ENCODE measurements around the gene DCTD.

DNA sequence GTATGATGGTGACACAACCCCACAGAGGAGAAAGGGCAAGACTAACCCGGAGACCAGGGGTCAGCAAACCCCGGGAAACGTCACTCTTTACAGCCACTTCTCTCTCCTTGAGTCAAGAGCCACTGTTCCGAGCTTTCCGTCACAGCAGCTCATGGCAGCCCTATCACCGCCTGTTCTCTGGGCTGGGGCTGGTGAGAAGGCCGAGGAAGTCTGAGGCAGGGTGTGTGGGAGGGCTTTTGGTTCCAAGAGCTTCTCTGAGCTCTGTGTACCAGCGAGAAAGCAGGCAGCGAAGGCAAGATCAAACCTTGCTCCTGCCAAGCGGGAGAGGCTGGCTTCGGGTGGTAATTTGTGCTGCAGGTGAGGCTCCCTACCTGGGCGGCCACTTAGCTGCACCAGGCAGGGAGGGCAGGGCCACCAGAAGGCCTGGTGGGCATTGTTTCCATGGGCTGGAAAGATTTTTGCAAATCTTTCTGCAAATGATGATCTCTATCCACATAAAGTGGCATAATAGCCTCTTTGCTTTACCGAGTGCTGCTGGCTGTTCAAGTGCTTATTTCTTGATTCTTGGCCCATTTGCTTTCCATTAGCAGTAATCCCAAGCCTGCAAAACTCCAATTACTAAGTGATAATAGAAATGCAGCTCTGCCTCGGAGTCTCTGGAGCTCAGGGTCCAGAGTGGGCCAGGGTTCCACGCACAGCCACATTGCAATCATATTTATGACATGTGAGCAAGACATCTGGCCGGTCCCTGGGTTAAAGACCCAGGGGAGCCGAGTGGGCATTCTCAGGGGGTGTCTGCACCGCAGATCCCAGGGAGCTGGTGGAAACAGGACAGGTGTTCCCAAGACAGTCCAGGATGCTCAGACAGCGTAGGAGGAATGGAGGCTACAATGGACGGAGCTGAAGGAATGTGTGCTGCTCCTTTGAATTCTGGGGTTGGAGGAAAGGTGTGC is 41.5 kb downstream of the DCTD start:
- no peak for TF ChIP-seq POLR2A (IDR thresholded peaks at IDR 0.05)
- TF ChIP-seq, protein P1, sequence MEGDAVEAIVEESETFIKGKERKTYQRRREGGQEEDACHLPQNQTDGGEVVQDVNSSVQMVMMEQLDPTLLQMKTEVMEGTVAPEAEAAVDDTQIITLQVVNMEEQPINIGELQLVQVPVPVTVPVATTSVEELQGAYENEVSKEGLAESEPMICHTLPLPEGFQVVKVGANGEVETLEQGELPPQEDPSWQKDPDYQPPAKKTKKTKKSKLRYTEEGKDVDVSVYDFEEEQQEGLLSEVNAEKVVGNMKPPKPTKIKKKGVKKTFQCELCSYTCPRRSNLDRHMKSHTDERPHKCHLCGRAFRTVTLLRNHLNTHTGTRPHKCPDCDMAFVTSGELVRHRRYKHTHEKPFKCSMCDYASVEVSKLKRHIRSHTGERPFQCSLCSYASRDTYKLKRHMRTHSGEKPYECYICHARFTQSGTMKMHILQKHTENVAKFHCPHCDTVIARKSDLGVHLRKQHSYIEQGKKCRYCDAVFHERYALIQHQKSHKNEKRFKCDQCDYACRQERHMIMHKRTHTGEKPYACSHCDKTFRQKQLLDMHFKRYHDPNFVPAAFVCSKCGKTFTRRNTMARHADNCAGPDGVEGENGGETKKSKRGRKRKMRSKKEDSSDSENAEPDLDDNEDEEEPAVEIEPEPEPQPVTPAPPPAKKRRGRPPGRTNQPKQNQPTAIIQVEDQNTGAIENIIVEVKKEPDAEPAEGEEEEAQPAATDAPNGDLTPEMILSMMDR (IDR thresholded peaks at IDR 0.05): no peak
